H54 (cell line): Measurements from ENCODE around the gene ALDH7A1.
"Not testable (repeated sequence)": the region's sequence is repeated elsewhere in the genome, so short reads cannot be mapped to it uniquely, and the experiment has no call there.

Source experiments
- DNase-seq: peaks from one replicate; pipeline ENCODE4 v3.0.0; 2011; ENCODE audit warnings: low spot score, mixed read lengths; ENCODE audit not compliant: insufficient read length
- FAIRE-seq: peaks from 3 replicates; lab custom pipeline; 2011; peaks lifted over from hg19 to GRCh38; lab: Jason Lieb, UNC
- POLR2A ChIP-seq: IDR thresholded peaks from 2 replicates; pipeline ENCODE4 v1.6.1; 2011; ENCODE audit warnings: low read depth, mild to moderate bottlenecking, low read length

ALDH7A1 gene

DNA sequence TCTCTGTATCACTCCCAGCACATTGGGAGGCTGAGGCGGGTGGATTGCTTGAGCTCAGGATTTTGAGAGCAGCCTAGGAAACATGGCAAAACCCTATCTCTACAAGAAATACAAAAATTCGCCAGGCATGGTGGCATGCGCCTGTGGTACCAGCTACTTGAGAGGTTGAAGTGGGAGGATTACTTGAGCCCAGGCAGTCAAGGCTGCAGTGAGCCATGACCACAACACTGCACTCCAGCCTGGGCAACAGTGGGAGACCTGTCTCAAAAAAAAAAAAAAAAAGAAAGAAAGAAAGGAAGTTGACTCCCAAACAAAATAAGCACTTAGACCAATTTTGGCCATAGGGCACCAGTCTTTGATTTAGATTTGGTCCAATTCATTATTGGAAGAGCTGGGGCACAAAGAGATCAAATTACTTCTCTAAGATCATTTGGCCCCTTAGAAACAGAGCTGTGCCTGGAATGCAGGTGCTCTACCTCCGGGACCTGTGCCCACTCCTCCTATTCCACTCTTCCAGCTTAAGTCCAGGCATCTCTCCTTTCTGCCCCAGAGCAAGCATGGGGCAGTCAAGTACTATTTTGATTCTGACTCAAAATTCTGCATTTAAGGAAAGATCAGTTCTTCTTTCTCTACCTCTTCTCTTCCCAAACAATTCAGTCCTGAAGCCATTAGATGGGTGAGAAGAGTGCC lies 59.0 kb downstream of the ALDH7A1 start:
- no peak for DNase-seq
- no peak for TF ChIP-seq POLR2A
- no peak for FAIRE-seq

DNA sequence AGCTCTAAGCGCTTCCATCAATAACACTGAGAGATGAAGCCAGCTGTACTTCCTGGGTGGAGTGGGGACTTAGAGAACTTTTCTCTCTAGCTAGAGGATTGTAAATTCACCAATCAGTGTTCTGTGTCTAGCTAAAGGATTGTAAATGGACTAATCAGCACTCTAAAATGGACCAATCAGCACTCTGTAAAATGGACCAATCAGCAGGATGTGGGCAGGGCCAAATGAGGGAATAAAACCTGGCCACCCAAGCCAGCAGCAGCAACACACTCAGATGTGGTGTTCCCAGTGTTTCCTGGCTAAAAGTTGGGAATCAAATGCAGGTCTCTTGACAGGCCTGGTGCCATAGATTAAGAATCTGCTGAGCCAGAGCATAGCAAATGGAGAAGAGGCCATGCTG lies 60.5 kb downstream of the ALDH7A1 start:
- FAIRE-seq (no peak), DNase-seq (no peak)
- no peak for TF ChIP-seq POLR2A

DNA sequence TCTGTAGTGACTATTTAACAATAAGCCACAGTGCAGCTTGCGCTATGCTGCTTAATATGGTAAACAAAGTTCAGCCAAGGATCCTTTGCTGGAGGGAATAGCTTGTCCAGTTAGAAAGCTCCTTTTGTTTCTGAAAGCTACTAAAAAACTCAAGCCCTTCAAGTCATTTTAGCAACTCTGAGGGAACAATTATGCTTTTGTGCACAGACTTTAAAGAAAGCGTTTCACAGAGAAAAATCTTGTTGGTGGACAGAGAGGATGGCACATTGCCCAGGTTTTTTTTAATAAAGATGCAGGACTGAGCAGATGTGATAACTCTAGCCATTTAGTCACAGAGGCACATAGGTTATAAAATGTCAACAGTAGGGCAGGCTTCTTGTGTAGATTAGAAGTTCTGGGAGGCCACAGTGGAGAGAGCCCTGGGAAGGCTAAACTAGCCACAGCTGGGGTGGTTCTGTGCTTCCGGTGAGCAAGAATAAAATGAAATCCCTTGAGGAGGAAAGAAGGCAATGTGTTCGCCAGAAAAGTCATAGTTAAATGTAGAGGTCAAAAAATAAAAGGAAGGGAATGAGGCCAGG lies 63.4 kb downstream of the ALDH7A1 start:
- DNase-seq (no peak), FAIRE-seq (no peak)
- TF ChIP-seq POLR2A, result no peak

DNA sequence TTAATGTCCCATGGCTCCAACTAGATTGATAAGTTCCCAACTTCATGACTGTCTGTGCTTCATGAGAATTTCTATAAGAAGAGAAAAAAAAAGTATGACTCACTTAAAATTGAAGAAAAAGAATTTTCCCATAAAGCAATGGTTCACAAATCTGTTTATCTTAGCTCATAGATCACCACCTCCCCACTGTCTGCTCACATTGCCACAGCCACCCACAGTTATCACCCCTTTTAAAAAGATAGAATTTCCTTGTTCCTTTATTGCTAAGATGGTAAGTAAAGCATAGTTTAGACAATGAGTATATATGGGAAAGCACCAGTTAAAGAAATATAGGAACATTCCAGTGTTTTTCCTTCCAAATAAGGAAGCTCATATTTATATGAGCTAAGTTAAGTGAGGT lies 67.1 kb downstream of the ALDH7A1 start:
- FAIRE-seq (no peak), DNase-seq (no peak)
- no peak for TF ChIP-seq POLR2A

DNA sequence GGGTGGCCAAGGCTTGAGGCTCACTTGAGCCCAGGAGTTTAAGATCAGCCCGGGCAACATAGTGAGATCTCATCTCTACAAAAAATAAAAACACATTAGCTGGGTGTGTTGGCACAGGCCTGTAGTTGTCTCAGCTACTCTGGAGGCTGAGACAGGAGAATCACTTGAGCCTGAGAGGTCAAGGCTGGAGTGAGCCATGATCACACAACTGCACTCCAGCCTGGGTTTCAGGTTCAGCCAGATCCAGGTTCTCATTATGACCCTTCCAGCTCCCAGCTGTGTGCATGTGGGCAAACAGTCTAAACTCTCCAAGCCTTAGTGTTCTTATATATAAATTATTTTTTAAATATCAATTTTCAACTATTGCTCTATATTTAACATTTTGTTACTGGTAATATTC lies 67.9 kb downstream of the ALDH7A1 start:
- TF ChIP-seq POLR2A, result no peak
- DNase-seq (no peak), FAIRE-seq (no peak)

DNA sequence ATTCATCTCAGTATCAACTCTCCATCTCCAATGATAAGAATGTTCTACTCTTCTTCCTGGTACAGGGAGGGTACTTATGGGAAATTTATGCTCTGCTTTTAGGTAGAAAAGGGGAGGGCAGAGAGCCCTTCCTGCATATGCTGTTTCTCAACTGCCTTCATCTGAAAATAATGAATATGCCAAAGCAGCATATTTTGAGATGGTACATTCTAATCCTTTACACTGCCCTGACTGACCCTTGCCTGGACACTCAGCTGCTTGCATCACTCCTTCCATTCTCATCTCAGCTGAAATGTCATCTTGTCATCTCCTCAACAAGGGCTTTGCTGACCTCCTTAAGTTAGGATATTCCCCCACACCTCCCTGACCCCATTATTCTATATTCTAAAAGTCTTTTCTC lies 68.5 kb downstream of the ALDH7A1 start:
- no peak for DNase-seq
- FAIRE-seq, result no peak
- no peak for TF ChIP-seq POLR2A

DNA sequence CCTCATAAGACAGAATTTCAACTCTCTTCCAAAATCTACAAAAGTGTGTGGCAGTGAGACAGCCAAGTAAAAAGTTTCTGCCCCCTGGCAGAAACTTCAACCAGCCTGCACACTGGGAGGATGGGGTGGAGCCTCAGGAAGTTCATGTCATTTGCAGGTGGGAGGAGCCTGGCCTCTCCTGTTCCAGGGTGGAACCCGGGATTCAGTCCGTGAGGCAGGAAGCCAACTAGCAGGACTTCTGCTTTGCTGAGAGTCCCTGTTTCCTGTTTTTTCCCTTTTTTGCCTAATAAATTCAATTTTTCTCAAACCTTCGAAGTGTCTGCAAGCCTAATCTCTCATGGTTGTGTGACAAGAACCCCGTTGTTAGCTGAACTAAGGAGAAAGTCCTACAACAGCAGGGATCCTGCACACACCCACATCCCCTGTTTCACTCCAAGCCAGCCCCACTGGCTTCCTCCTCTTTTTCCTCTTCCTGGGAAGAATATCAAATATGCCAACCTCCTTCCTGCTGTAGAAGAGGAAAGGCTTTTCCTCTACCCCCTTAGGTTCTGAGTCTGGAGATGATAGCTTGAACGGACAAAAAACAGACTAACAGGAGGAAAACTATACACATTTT lies 69.3 kb downstream of the ALDH7A1 start:
- DNase-seq, result no peak
- TF ChIP-seq POLR2A, result no peak
- FAIRE-seq, result no peak

DNA sequence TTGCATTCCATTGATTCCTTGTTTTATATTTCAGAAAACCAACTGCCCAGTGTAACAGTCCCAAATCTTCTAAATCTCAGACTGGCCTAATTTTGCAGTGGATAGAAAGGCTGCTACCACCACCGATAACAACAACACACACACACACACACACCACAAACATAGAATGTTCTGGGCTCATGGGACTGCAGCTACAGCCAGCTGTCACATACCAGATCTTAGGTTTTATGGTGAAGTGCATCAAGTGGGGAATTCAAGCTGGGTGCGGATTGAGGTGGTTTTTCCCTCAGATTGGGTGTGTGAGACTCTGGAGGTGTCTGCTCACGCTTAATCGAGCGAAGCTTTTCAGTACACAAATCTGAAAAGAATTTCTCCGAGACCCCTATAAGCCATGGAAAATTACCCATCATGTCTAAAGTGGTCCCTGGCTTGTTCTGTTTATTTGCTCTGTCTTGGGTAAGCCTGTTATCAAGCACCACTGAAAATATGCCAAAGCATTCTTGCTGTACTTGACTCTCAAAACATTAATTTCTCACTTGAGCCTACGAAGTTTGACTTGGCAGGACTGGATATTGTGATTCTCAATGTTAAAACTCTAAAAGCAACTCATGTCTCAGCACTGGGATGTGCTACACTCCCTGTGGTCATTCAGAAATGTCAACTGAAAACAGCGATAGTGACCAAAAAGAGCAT lies 71.1 kb downstream of the ALDH7A1 start:
- DNase-seq, result no peak
- no peak for TF ChIP-seq POLR2A
- FAIRE-seq, result no peak

DNA sequence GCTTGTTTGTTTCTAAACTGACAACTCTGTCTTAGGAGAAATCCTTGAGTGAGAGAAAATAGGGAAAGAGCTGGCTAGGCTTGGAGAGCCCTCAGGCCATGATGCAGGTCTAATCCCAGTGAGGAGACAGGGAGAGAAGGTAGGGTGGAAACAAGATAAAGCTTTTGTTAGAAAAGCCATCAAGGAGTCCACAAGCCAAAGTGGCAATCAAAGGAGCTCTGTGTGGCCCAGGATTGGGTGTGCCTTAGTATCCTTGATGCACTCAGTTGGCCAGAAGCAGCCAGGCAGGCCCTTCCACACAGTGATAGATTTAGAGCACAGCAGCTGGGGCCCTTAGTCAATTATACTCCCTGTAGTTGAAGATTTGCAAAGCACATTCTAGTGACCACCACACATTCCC lies 73.9 kb downstream of the ALDH7A1 start:
- FAIRE-seq, result no peak
- no peak for TF ChIP-seq POLR2A
- no peak for DNase-seq

DNA sequence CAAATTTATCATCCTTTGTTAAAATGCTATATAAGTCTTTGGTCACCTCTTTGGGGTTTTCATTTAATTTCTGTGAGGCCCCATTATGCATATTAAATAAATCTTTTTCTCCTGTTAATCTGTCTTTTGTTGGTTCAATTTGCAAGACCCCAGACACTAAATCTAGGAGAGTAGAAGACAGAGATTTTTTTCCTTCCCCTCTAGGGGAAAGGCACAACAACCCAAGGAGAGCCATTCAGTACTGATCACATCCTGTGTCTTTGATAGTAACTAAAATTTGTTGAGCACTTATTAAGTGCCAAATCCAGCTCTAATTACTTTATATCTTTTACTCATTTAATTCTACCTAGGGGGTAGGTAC lies 74.4 kb downstream of the ALDH7A1 start:
- FAIRE-seq (no peak), DNase-seq (no peak)
- no peak for TF ChIP-seq POLR2A

DNA sequence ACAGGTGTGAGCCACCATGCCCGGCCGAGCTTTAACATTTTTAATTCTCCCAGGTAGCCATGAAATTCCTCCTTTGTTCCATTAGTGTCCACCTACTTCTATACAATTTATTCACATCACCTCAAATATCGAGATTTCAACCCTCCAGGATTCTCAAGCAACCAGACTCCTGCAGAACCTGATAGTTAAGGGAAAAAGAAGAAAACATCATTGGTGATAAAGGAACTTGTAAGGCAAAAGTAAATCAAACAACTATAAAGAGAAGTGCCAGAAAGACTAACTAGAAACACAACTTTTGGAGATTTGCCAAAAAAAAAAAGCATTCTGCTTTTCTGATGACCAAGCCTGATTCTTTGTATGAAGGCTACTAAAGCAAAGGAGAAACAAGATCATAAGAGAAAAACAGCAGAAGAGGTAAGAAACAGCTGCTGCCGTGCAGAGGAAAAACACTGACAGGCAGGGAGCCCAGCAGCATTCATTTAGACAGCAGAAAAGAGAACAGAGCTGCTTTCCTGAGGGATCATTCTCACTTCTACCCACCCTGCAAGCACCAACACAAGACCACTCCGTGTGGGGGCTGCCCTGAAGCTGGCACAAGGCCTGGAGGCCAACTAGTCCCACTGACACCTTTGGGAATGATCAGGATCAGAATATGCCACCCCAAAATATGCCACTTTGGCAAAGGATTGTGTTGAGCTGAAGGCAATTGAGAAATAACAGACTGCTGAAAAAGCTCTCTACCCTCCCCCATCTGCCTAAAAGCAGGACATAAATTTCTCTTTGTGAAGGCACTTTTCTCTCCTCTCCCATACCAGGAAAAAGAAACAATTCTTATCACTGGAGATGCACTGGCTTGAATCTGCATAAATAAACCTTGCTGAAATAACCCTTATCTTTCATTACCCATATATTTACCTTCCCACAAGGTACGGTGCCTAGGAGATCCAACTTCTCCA lies 75.1 kb downstream of the ALDH7A1 start:
- FAIRE-seq (no peak), DNase-seq (no peak)
- no peak for TF ChIP-seq POLR2A

DNA sequence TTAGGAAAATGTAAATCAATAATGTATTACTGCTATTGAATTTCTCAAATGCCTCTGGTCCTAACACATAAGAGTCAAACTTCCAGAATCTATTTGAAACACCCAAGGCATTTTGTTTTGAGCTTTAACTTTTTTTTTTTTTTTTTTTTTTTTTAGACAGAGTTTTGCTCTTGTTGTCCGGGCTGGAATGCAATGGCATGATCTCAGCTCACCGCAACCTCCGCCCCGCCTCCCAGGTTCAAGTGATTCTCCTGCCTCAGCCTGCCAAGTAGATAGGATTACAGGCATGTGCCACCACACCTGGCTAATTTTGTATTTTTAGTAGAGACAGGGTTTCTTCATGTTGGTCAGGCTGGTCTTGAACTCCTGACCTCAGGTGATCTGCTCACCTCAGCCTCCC lies 75.8 kb downstream of the ALDH7A1 start:
- FAIRE-seq, DNase-seq: not testable (repeated sequence)

DNA sequence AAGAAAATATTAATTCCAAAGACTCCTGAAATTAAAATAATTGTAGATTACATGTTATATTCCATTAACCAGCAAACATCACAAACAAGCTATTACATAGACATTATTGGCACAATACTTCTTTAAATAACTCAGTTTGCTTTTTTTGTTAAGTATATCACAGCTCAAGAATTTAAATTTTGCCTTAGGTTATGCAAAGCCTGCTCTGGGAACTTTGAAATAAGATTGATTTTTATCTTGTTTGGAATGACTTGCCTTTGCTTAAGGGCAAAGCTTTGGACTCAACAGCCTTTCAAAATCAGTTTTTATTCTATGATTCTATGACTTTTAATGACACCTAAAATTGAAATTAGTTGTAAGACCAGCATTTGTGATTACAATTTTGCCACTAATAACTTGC lies 78.2 kb downstream of the ALDH7A1 start:
- TF ChIP-seq POLR2A, result no peak
- DNase-seq (no peak), FAIRE-seq (no peak)

DNA sequence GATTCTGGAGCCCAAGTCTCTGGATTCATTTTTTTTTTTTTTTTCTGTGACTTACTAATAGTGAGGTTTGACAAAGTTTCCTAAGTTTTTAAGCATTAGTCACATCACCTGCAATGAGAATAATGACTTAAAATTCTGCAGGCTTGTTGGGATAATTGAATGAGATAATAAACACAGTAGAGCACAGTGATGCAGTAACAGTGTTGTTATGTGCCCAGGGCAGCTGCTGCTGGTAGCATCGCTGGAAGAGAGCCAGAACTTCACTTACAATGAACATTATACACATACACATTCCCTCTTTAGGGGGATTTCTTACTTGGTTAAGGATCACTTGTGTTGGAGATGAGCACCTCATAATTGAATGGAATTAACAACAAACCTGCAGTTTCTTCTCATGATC lies 78.9 kb downstream of the ALDH7A1 start:
- DNase-seq (no peak), FAIRE-seq (no peak)
- no peak for TF ChIP-seq POLR2A
